Vagina (tissue), 2 donors: ENCODE data around the gene RCN2. TPM values are rescaled to one million over a fixed set of nuclear protein-coding genes. Genes with fewer than 3 reads are reported as not detected.
A peak's percentile ranks its signal among the peaks of the same experiment; 100 is the strongest.

Experiments
- DNase-seq, 2 donors: peaks; one replicate each; pipeline ENCODE4 v3.0.0-alpha.2; 2017; ENCODE audit errors: extremely low spot score in 2 of 2
- H3K27ac ChIP-seq: fragments of 200-600 bp; sonication (generic); one replicate; pipeline ENCODE4 v1.5.1; 2019
- H3K27me3 ChIP-seq: fragments of 200-600 bp; sonication (generic); one replicate; pipeline ENCODE4 v1.5.1; 2019
- H3K36me3 ChIP-seq, 2 donors: fragments of 200-600 bp; sonication (generic); one replicate each; pipeline ENCODE4 v1.5.1; 2017 to 2019
- H3K4me1 ChIP-seq: fragments of 200-600 bp; sonication (generic); one replicate; pipeline ENCODE4 v1.5.1; 2019
- H3K4me3 ChIP-seq, 2 donors: fragments of 200-600 bp; sonication (generic); 1 replicate in 1 of 2; 2 replicates in 1 of 2; pipeline ENCODE4 v1.5.1; 2016 to 2019
- H3K9me3 ChIP-seq: fragments of 200-600 bp; sonication (generic); one replicate; pipeline ENCODE4 v1.5.1; 2019
- CTCF ChIP-seq, 3 experiments: fragments of 450-650 bp in 2 of 3; fragments of 200-600 bp in 1 of 3; sonication (generic) in 1 of 3; IDR thresholded peaks; one replicate each; pipeline ENCODE4 v1.5.1; 2017 to 2019; ENCODE audit warnings: antibody characterized with exemption in 3 of 3, mild to moderate bottlenecking in 2 of 3, moderate library complexity in 2 of 3
- POLR2A ChIP-seq, 2 donors: fragments of 450-650 bp; IDR thresholded peaks; one replicate each; pipeline ENCODE4 v1.6.1; 2017; ENCODE audit warnings: antibody characterized with exemption in 2 of 2, mild to moderate bottlenecking in 2 of 2, moderate library complexity in 2 of 2
- POLR2AphosphoS5 ChIP-seq, 2 donors: sonication (generic); formaldehyde crosslinking; IDR thresholded peaks; one replicate each; pipeline ENCODE4 v1.9.0; 2017; ENCODE audit warnings: antibody characterized with exemption in 2 of 2, mild to moderate bottlenecking in 2 of 2, low read depth in 1 of 2; ENCODE audit not compliant: insufficient read depth in 1 of 2
- intact Hi-C: fragments of 100-400 bp; cut with DNase I; formaldehyde crosslinking; loops from one replicate; pipeline ENCODE4 v1.15.1; 2023
- total RNA-seq: library from RNA; depleted of rRNA; stranded (reverse); fragments of >200 nt; gene quantifications from one replicate; pipeline ENCODE4 v1.2.3, GENCODE V29; 2016

The RCN2 gene
- total RNA-seq, 1 donor from 2014 or later: 39.5 TPM

DNA sequence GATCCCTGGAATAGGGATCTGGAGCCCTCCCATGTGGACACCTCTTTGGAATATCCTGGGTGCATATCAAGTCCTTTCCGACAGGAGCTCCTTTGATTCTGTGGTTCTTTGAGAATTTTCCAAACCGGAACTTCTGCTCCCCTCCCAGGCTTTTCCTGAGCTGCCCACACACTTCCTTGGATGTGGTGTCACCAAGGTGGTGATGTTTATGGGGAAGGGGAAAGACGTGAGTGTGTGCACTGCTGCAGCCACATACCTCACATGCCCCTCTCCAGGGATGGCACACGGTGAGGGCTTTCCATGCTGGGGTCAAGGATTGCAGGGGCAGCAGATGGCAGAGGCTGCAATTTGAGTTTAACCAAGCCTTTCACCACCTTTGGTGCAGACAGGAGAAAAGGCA is 35.5 kb downstream of the RCN2 start:
- no peak overlapping the region for H3K4me3 ChIP-seq
- H3K27ac ChIP-seq: no peak overlapping the region

GRCh38 chr15:76968306-76968705 is 36.8 kb downstream of the RCN2 start:
- DNase-seq: no peak
- no peaks in the 10 kb centered on the region for H3K27me3 ChIP-seq
- no peak overlapping the region for H3K27ac ChIP-seq
- H3K4me1 ChIP-seq: peaks cover 7% of the 10 kb centered on the region
- H3K36me3 ChIP-seq: no peaks in the 10 kb centered on the region
- no peak overlapping the region for H3K4me3 ChIP-seq
- intact Hi-C loops: no loop called here
- no peak for TF ChIP-seq POLR2A (IDR thresholded peaks at IDR 0.05)
- TF ChIP-seq POLR2AphosphoS5 (IDR thresholded peaks at IDR 0.05; ENCODE audit: insufficient read depth in 1 of 2, low read depth in 1 of 2): no peak
- no peak for TF ChIP-seq CTCF (IDR thresholded peaks at IDR 0.05)
- H3K9me3 ChIP-seq: no peaks in the 10 kb centered on the region

More for the DNA sequence above, 35.5 kb downstream of the RCN2 start:
- intact Hi-C loops: no loop called here
- H3K4me1 ChIP-seq: no peaks in the 10 kb centered on the region
- no peak for TF ChIP-seq POLR2A (IDR thresholded peaks at IDR 0.05)
- TF ChIP-seq POLR2AphosphoS5 (IDR thresholded peaks at IDR 0.05; ENCODE audit: insufficient read depth in 1 of 2, low read depth in 1 of 2): no peak
- no peak for TF ChIP-seq CTCF (IDR thresholded peaks at IDR 0.05)
- H3K9me3 ChIP-seq: no peaks in the 10 kb centered on the region
- no peaks in the 10 kb centered on the region for H3K27me3 ChIP-seq
- no peak for DNase-seq
- H3K36me3 ChIP-seq: no peaks in the 10 kb centered on the region

DNA sequence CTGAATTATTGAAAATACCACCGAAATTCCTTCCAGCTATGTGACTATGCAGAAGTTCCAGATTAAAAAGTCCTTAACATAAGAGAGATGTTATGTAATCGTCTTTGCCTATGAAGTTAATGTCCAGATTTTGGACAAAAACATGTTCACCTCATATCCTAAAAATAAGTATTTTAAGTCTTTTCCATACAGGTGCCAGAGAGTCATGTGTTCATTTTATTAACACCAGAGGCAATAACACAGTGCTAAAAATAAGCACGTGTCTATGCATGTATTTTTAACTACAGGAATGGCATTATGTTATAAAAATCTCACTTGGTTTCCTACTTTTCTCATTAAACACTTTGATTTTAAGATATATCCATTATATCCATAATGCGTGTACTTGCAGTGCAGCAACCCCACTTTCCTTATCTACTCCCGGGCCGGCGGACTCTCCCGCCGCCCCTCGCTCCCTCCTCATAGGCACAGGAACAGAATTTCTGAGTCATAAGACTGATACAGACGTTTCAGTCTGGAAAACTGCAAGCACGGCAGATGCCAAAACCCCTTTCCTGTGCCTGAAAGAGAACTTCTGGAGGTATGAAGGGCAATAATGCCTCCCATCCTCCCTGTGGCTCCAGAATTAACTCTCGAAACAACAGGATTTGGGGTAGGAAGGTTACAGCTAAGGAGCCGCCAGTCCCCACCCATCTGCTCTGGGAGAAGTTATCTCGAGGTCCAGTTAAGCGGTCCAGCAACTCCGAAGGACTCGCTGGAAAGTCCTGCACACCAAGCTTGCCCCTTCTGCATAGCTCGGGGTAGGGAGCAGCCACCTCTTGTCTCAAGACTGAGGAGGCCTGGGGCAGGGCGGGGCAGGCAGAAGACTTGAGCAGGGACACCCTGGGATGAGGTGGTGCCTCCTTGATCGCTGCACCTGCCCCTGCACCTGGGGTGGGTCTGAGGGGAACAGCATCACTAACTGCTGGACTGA is 41.1 kb downstream of the RCN2 start:
- H3K27ac ChIP-seq: no peak overlapping the region
- no peaks in the 10 kb centered on the region for H3K36me3 ChIP-seq
- H3K9me3 ChIP-seq: no peaks in the 10 kb centered on the region
- H3K4me1 ChIP-seq: peaks cover 7% of the 10 kb centered on the region
- TF ChIP-seq POLR2AphosphoS5 (IDR thresholded peaks at IDR 0.05; ENCODE audit: insufficient read depth in 1 of 2, low read depth in 1 of 2) (no peak), POLR2A (IDR thresholded peaks at IDR 0.05) (no peak), CTCF (IDR thresholded peaks at IDR 0.05) (no peak)
- no peak for DNase-seq
- H3K27me3 ChIP-seq: no peaks in the 10 kb centered on the region
- intact Hi-C loops: no loop called here
- peak overlapping the region; percentile 13 to 24 for H3K4me3 ChIP-seq

DNA sequence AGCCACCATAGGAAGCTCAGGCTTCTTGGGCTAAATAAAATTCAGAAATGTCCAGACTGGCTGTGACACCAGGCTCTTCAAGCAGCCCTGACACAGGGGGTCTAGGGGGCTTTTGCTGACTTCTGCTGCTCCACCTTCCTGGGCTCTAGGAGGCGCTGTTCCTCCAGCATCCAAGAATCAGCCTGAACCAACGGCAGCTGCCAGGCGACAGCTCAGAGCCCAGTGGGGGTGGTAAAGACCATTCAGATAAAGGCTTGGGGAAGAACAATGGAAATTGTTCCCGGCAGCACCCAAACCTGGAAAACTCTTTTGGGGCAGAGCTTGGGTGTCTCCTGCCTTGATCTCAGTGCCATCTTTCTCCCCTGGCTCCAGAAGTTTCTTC is 41.8 kb downstream of the RCN2 start:
- TF ChIP-seq CTCF (IDR thresholded peaks at IDR 0.05): peak in 1 of 3 experiments; percentile 15
- no peak for TF ChIP-seq POLR2A (IDR thresholded peaks at IDR 0.05)
- Histone ChIP-seq H3K27ac (no peak overlapping the region), H3K4me3 (no peak overlapping the region), H3K36me3 (no peaks in the 10 kb centered on the region), H3K27me3 (no peaks in the 10 kb centered on the region), H3K4me1 (peaks cover 7% of the 10 kb centered on the region), H3K9me3 (no peaks in the 10 kb centered on the region)
- peak in 1 of 2 donors; percentile 47 for DNase-seq
- intact Hi-C loops: no loop called here

DNA sequence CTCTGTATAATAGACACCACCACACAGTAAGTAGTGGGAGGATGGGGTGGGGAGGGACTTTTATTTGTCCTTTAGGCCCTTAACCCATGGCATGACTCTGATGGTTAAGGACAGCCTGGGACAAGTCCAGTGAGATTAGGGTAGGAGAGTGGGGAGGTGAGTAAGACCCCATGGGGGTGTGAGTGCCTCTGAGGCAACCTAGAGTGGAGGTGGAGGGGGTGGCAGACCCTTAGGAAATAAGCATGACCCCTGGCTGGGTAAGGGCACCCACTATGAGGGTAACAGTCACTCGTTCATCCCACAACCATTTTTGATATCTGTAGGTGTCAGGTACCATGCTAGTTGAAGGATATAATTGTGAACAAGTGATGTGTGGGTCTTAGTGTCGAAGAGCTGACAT is 42.4 kb downstream of the RCN2 start:
- intact Hi-C loops: no loop called here
- peaks cover 7% of the 10 kb centered on the region for H3K4me1 ChIP-seq
- TF ChIP-seq POLR2A (IDR thresholded peaks at IDR 0.05): no peak
- TF ChIP-seq CTCF (IDR thresholded peaks at IDR 0.05): no peak
- TF ChIP-seq POLR2AphosphoS5 (IDR thresholded peaks at IDR 0.05; ENCODE audit: insufficient read depth in 1 of 2, low read depth in 1 of 2): no peak
- DNase-seq: peak in 1 of 2 donors; percentile 47
- H3K36me3 ChIP-seq: no peaks in the 10 kb centered on the region
- no peak overlapping the region for H3K4me3 ChIP-seq
- no peaks in the 10 kb centered on the region for H3K27me3 ChIP-seq
- H3K27ac ChIP-seq: no peak overlapping the region
- no peaks in the 10 kb centered on the region for H3K9me3 ChIP-seq
